Pulmonary artery endothelial cell (primary cell): ENCODE results near the gene PRSS33. TPM values are rescaled to one million over a fixed set of nuclear protein-coding genes. Genes with fewer than 3 reads are reported as not detected.

Experiments used
- DNase-seq: peaks from one replicate; pipeline ENCODE4 v3.0.0-alpha.2; 2011; ENCODE audit warnings: low read depth, low spot score
- total RNA-seq: library from RNA; depleted of rRNA; stranded (reverse); fragments of >200 nt; gene quantifications from 2 replicates; pipeline ENCODE4 v1.2.3, GENCODE V29; 2014

The PRSS33 gene
- total RNA-seq, 1 donor from 2014 or later: not detected

DNA sequence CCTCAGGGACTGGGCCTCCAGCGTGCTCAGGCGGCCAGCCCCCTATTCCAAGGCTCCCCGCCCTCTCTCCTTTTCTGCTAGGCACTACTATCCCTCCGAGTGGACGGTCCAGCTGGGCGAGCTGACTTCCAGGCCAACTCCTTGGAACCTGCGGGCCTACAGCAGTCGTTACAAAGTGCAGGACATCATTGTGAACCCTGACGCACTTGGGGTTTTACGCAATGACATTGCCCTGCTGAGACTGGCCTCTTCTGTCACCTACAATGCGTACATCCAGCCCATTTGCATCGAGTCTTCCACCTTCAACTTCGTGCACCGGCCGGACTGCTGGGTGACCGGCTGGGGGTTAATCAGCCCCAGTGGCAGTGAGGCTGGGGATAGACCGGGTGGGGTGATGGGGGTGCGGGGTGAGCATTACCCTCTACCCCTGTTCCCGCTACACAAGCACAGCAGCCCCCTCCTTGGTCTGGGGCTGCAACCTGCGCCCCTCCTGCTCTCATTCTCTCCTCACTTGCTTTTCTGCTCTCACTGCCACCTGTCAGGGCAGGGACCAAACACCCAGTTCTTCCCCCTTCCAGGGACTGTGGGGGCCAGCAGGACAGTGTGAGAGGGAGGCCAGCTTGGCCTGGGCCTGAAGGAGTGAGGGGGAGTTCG lies 12.0 kb upstream of the PRSS33 start:
- DNase-seq: no peak

DNA sequence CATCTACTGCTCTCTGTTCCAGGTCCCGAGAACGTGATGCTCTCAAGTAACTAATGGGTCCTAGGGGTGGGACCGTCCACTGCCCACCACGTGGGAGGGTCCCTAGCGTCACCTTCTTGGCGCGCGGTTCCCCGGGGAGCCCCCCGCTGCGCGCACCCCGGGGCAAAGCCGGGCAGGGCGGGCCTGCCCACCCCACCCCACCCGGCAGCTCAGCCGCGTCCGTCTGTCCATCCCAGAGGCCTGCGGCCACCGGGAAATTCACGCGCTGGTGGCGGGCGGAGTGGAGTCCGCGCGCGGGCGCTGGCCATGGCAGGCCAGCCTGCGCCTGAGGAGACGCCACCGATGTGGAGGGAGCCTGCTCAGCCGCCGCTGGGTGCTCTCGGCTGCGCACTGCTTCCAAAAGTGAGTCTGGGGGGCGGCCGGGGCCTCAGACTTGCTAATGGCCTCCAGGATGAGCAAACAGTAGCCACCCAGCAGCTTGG lies 11.4 kb upstream of the PRSS33 start:
- no peak for DNase-seq

DNA sequence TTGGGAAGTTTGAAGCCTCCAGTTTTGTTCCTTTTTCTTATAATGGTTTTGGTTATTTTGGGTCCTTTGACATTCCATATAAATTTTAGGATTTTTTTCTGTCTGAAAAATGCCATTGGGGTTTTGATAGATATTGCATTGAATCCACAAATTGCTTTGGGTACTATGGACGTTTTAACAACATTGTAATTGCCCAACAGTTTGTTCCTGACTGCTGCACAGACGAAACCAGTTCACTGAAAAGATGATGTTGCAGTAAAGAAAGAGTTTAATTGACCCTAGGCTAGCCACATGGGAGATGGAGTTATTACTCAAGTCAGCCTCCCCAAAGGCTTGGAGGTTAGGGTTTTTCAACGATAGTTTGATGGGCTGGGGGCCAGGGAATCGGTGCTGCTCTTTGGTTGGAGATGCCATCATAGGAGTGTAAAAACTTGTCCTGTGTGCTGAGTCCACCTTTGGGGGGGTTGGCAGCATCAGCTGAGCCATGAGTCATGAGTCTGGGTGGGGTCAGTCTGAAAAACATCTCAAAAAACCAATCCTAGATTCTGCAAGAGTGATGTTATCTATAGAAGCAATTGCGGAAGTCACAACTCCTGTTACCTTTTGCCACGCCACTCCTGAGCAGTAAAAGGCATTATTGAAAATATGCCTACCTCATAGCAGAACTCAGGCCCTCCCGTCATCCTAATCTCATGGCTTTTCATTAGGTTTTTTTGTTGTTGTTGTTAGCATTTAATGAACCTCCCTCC lies 8.2 kb upstream of the PRSS33 start:
- no peak for DNase-seq

DNA sequence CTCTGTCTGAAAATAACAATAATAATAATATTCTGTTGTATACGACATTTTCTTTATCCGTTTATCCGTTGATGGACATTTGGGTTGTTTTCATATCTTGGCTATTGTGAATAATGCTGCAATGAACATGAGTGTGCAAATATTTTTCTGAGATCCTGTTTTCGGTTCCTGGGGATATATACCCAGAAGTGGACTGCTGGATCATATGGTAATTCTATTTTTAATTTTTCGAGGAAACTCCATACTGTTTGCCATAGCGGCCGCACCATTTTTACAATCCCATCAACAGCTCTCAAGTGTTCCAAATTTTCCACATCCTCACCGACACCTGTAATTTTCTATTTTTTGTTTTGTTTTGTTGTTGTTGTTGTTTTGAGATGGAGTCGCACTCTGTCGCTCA lies 5.6 kb upstream of the PRSS33 start:
- no peak for DNase-seq

DNA sequence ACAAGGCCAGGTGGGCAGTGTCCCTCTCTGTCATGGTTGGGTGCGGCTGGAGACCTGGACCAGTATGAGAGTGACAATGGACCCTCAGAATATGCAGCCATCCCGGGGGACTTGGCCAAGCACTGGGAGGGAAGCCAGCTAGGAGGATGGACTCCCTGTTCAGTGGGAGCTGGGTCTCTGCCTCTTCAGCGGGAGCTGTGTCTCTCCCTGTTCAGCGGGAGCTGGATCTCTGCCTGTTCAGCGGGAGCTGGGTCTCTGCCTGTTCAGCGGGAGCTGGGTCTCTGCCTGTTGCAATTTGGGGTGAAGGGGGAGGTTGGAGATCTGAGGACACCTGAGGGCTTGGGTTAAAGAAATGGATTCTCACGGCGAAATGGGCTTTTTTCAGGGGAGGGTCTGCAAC lies 3.8 kb upstream of the PRSS33 start:
- no peak for DNase-seq

DNA sequence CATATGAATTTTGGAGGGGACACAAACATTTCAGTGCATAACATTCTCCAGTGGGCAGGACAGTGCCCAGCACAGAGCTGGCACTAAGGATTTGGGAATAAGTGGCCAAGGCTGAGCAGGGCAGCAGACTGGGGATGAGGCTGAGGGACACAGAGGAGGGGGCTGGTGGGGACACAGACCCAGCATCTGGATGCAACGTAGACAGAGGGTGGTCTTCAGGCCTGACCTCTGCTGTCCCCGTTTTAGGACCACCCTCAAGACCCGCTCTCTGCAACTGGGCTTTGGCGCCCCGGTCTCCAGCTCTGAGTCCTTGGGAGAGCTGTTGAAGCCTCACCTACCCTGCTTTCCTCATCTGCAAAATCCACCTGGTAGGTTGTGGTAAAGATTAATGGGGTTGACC lies 3.3 kb upstream of the PRSS33 start:
- no peak for DNase-seq

DNA sequence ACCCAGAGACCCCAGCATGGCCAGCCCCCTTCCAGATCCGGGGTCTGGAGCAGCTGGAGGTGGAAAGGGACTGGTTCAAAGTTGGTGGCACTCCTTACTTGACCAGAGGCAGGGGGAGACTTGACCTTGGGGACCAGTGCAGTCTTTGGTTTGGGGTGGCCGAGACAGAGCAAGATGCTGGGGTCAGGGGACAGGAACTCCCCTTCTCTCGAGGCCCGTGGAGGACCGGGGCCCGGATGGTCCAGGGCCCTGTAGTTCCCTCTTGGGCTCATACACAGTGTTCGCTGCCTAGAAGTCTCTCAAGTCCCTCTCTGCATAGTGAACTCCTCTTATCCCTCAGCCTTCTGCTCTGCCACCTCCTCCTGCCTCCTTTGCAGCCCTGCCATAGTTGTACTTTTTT lies 601 bp upstream of the PRSS33 start:
- no peak for DNase-seq

DNA sequence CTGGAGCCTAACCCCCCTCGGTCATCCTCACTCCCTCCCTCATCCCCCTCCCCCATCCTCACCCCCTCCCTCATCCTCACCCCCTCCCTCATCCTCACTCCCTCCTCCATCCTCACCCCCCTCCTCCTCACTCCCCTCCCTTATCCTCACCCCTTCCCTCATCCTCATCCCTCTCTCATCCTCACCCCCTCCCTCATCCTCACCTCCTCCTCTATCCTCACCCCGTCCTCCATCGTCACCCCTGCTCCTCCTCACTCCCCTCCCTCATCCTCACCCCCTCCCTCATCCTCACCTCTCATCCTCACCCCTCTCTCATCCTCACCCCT lies 571 bp downstream of the PRSS33 start:
- no peak for DNase-seq

DNA sequence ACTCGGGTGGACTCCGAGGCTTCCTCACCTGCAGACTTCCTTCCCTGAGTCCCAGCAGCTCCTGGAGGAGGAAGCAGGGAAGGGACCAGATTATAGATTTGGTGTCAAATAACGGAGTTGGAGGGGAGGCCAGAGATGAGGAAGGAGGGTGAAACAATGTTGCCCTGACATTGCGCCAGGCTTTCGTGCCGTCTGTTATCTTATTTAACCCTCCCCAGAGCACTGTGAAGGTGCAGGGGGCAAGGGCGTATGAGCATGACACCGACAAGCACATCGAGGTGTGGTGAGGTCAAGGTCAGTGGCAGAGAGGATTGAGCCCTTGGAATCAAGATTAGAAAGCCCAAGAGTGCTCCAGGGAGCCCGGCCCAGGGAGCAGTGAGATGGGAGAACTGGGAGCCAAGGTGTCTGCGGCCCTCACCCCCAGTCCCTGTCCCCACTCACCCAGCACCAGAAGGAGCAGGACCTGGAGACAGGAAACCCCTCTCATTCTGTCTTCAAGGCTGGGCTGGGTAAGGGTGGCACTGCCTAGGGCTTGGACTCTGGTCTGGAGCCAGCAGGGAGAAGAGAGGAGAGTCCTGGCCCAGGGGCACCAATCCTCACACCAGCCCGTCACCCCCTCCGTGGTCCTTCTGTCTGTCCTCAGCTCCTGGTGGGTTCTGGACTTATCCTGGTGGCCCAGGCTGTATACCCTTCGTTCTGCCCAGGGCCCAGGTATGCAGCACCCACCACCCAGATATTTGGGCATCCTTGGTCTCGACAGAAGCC lies 1.1 kb downstream of the PRSS33 start:
- no peak for DNase-seq

DNA sequence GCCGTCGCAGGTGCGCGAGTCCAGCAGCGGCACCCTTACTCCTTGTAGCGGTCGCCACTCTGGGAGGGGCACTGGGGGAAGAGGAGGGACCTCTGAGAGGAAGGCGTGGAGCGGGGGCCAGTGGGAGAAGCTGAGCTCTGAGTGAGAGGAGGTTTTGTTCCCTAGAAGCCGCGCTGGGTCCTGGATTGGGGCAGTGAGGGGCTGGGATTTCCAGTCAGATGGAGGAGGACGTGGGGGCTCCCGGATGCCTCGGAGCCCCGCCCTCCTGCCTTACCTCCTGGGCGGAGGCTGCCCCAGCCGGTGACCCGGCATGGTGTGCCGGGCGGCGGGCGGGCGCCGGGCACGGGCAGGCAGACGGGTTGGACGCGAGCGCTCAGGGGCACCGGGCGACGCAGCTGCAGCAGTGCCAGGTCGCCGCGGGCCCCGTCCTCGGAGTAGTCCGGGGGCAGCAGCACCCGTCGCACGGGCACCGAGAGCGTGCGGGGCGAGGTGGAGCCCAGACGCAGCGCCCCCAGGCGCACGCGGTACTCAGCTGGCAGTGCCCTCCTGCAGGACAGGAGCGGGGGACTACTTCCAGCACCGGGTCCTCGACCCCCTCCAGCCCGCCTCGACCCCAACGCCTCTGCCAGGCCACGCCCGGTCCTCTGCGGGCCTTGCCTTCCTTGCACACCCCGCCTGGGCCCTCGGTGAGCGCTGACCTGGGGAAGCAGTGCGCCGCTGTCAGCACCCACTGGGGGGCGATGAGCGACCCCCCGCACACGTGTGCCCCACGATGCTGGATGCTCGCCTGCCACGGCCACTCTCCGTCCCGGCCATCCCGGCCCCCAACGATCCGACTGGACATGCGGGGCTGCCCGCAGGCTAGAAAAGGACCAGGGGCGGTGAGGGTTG lies 2.0 kb downstream of the PRSS33 start:
- no peak for DNase-seq

DNA sequence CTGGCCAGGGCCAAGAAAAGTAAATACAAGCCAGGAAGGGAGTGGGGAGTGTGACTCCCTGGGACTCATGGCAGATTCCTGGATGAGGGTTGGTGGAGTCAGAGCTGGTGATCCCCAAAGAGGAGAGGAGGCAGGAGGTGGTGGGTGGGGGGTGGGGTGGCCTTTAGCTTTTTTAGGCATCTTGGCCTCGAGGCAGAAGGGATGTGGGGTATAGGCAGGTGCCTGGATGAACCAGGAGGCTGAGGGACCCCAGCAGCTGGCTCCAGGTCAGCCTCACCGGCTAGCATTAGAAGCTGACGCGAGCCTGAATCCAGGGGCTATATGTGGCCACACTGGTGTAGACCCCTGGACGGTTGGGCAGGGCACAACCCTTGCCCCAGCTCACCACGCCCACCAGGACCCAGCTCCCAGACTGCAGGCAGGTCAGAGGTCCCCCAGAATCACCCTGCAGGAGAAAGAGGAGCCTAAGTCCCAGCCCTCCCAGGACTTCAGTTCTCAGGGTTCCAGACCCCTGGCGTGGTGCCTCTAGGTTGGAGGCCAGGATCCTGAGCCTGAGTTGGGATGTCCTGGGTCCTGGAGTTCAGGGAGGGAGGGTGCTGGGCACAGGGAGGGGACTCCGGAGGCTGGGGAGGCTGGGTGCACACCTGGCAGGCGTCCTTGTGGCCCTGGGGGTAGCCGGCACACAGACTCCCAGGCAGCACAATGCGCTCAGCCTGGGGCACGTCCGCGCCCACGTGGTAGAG lies 2.8 kb downstream of the PRSS33 start:
- DNase-seq: no peak

DNA sequence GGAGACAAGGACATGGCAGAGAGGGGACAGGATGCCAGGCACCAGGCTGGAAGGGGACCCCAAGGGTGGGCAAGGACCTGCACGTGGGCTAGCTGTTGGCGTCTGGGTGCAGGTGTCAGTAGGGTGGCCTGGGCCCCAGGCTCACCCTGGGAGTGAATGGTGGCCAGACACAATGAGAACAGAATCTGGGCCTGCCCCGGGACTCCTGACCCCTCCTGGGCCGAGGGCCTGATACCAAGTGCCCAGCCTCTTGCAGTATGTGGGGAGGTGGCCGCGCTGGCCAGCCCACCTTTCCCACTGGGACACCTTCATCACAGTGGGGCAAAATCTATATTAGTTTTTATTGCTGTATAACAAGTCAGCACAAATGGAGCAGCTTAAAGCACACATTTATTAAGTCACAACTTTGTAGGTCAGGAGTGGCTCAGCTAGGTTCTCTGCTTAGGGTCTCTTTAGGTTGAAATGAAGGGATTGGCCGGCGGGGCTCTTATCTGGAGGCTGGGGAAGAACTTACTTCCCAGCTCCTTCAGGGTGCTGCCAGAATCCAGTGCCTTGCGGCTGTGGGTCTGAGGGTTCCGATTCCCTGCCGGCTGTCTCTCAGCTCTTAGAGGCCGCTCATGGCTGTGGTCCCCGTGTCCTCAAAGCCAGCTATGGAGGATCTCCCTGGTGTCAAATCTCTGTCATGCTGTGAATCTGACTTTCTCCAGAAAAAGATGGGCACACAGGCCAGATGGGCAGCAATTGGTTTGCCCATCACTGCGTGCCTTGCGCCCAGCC lies 3.6 kb downstream of the PRSS33 start:
- DNase-seq: no peak

DNA sequence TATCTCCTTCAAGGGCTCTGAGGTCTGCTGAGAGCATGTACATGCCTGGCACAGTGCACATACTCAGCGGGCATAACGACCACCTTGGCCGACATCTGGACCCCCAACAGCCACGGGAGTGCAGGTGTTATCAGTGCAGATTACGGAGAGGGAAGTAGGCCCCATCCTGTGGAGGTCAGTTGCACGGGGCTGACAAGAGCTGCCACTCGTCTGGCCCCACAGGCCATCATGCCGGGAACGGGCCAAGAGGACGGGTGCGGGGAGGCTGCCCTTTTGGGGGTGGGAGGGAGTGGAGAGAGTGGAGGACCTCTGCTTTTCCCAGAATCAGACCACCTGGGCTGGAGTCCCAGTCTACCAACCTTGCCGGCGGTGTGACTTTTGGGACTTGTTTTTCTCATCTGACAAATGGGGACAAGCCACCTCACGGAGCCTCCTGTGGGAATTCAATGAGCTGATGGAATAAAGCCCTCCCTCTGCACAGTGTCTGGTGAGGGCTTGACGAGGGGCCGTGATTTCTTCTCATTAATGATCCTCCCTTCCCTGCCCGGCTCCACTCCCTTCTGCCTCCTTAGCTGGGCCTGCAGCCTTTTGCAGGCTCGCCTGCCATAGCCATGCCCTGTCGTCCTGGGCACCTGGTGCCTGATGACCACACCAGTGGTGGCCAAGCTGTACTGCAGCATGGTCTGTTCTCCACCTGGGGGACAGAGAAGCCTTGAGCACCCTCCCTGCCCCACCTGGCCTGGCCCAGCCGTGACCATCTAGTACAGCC lies 4.6 kb downstream of the PRSS33 start:
- DNase-seq: no peak

DNA sequence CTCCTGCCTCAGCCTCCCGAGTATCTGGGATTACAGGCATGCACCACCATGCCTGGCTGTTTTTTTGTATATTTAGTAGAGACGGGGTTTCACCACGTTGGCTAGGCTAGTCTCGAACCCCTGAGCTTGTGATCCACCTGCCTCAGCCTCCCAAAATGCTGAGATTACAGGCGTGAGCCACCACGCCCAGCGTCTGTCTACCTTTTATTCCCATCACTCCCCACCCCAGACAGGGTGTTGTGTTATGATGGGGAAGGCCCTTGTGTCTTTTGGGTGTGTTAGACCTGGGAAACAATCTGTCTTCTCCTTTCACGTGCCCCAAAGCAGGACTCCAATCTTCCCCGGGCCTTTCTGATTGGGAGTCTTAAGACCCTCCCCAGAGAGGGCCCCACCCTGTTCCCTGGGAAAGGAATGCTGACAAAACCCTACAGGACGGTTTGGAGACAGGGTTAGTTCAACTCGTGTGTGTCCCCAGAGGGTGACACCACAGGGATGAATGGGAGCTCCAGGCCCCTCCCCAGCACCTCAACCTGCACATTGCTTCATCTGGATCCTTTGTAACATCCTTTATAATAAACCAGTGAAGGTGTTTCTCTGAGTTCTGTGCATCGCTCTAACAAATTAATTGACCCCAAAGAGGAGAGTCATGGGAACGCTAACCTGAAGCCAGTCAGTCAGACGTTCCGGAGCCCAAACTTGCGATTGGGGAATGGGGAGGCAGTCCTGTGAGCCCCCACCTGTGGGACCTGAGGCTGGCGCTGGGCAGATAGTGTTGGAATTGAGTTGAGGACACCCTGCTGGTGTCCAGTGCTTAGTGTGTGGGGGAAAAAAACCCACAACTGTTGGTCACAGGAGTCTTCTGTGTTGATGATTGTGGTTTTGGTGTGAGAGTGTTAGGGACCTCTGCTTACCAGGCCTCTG lies 7.1 kb downstream of the PRSS33 start:
- no peak for DNase-seq

DNA sequence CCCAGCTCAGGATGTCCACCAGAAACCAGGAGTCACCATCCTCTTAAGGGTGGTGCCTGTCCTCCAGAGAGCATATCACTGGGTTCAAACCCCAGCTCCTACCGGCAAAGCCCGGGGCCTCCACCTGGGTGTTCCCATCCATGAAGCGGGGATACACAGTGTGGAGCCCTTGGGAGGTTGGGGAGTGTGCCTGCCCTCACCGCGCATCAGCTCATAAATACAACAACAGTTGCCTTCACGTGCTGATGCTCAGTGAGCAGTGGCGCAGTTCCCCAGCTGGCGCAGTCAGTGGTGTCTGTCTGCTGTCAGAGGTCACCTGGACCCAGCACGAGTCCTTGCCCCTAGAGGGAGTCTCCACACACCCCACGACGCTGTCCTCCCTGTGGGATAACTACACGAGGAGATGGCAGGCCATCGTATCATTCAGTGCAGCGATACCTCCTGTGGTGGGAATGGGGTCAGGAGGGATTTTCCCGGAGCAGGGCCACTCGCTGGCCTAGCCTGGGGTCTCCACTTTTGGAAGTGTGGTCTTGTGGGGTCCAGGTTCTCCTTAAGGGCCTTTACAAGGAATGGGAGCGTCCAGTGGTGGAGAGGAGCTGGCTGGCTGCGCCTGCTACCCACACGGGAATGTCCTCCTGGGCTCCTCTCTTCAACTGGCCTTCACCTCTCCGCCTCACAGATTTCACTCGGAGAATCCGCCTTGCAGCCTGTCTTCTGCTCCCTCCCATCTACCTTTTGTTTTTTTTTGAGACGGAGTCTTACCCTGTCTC lies 8.0 kb downstream of the PRSS33 start:
- no peak for DNase-seq

DNA sequence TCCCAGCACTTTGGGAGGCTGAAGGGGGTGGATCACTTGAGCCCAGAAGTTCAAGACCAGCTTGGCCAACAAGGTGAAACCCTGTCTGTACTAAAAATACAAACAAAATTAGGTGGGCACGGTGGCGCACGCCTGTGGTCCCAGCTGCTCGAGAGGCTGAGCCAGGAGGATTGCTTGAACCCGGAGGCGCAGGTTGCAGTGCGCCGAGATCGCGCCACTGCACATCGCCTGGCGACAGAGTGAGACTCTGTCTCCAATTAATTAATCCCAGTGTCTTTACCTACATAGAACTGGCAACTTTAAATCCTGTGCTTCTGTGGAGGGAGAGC lies 8.8 kb downstream of the PRSS33 start:
- DNase-seq: no peak

DNA sequence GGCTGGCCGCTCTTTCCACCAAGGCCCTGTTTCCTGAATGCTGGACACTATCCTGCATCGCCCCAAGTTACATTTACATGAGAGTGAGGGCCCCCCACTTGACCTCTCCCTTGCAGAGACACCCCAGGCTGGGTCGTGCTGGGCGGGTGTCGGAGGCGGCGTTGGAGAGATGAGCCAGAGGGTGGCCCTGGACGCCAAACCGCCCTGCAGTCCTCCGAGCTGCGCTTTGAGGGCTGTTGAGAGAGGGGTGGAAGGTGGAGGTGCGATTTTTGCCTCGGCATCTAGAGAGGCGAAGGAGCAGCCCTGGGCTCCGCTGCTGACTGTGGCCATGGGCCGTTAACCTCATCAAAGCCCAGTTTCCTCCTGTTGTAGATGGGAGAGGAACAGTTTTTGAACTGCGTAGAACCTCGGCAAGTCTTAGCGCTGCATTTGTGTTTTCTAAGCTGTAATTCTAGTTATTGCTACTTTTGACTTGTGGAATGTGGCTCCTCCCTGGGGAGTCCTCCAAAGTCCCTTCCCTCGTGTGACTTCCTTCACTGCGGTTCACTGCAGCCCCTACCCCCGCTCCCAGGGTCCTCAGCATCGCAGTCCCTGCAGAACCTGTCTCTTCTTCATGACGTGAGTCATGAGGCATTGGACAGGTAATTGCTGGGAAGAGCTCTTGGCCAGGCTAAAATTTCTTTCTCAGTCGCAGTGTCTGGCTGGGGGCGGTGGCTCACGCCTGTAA lies 9.3 kb downstream of the PRSS33 start:
- no peak for DNase-seq
